A549 (cell line): ENCODE results near the gene TSC2. TPM values are rescaled to one million over a fixed set of nuclear protein-coding genes. Genes with fewer than 3 reads are reported as not detected.

Experiments
- ATAC-seq, 2 experiments: fragments of 200-7000 bp in 1 of 2; fragments of >200 bp in 1 of 2; cut with Nextera tagmentation in 1 of 2; cut with Tn5 transposase in 1 of 2; 3 replicates each; pipeline versions ENCODE4 v1.8.0 to v1.9.1; 2018 to 2020; ENCODE audit warnings: mild to moderate bottlenecking in 1 of 2, moderate library complexity in 1 of 2
- CTCF ChIA-PET: fragments of 300-600 bp; sonication (Branson Sonifier 250); formaldehyde crosslinking; extraction: SDS; loops from one replicate; lab custom pipeline; 2021; ENCODE audit warnings: antibody characterized with exemption, inconsistent platforms; lab: Yijun Ruan, JAX
- POLR2A ChIA-PET: fragments of 350-600 bp; formaldehyde crosslinking; extraction: SDS; loops from one replicate; lab custom pipeline; 2021; ENCODE audit warnings: antibody characterized with exemption, inconsistent platforms; lab: Yijun Ruan, JAX
- DNase-seq, 2 experiments: peaks; one replicate each; pipeline versions ENCODE4 v3.0.0 to v3.0.0-alpha.2; 2011 to 2016; ENCODE audit warnings: low read depth in 1 of 2, low spot score in 1 of 2
- FAIRE-seq: peaks from 2 replicates; lab custom pipeline; 2011; peaks lifted over from hg19 to GRCh38; lab: Jason Lieb, UNC
- H3K27ac ChIP-seq, 2 experiments: fragments of >200 bp; sonication (Bioruptor Twin); formaldehyde crosslinking; 3 replicates each; pipeline ENCODE4 v1.5.1; 2016 to 2017
- H3K4me1 ChIP-seq: fragments of >200 bp; sonication (Bioruptor Twin); formaldehyde crosslinking; 3 replicates; pipeline ENCODE4 v1.6.1; 2016
- H3K4me2 ChIP-seq: fragments of >200 bp; sonication (Bioruptor Twin); formaldehyde crosslinking; 3 replicates; pipeline ENCODE4 v1.6.1; 2016
- H3K4me3 ChIP-seq: fragments of >200 bp; sonication (Bioruptor Twin); formaldehyde crosslinking; 3 replicates; pipeline ENCODE4 v1.5.1; 2016
- H3K9me3 ChIP-seq: fragments of >200 bp; sonication (Bioruptor Twin); formaldehyde crosslinking; 3 replicates; pipeline ENCODE4 v1.6.1; 2016
- ATOH8 ChIP-seq: fragments of 250-450 bp; sonication (Bioruptor Pico); IDR thresholded peaks from 2 replicates; pipeline ENCODE4 v1.5.0; 2020; ENCODE audit warnings: low read depth, mild to moderate bottlenecking, moderate library complexity
- BCL3 ChIP-seq: fragments of >200 bp; sonication (Bioruptor Twin); formaldehyde crosslinking; IDR thresholded peaks from 3 replicates; pipeline ENCODE4 v1.6.1; 2016
- CBX8 ChIP-seq: fragments of 200-600 bp; sonication (generic); IDR thresholded peaks from 2 replicates; pipeline ENCODE4 v1.6.1; 2016
- CHD4 ChIP-seq: fragments of 200-600 bp; sonication (generic); IDR thresholded peaks from 2 replicates; pipeline ENCODE4 v1.6.1; 2016; ENCODE audit warnings: antibody characterized with exemption, mild to moderate bottlenecking, borderline replicate concordance
- EHF ChIP-seq: fragments of 250-450 bp; sonication (Bioruptor Pico); IDR thresholded peaks from 2 replicates; pipeline ENCODE4 v1.5.0; 2020; ENCODE audit warnings: mild to moderate bottlenecking
- EHMT2 ChIP-seq: fragments of 200-600 bp; sonication (generic); IDR thresholded peaks from 2 replicates; pipeline ENCODE4 v1.6.1; 2016; ENCODE audit warnings: antibody characterized with exemption, low read depth, mild to moderate bottlenecking, moderate library complexity
- EP300 ChIP-seq, 2 experiments: fragments of >200 bp; sonication (Bioruptor Twin); formaldehyde crosslinking; IDR thresholded peaks; 2 replicates in 1 of 2; 3 replicates in 1 of 2; pipeline ENCODE4 v1.6.1; 2016 to 2017
- FOSL2 ChIP-seq, 2 experiments: fragments of 450-650 bp in 1 of 2; fragments of >200 bp in 1 of 2; sonication (Bioruptor Twin) in 1 of 2; formaldehyde crosslinking; IDR thresholded peaks; 2 replicates each; pipeline versions ENCODE4 v1.5.0 to v1.6.1; 2016 to 2020; ENCODE audit warnings: mild to moderate bottlenecking in 1 of 2, moderate library complexity in 1 of 2
- FOXS1 ChIP-seq: fragments of 250-450 bp; sonication (Bioruptor Pico); IDR thresholded peaks from 2 replicates; pipeline ENCODE4 v1.5.0; 2020; ENCODE audit warnings: mild to moderate bottlenecking, moderate library complexity
- HDAC2 ChIP-seq: fragments of 200-600 bp; sonication (generic); IDR thresholded peaks from 2 replicates; pipeline ENCODE4 v1.6.1; 2016
- HMGXB4 ChIP-seq: fragments of 250-450 bp; sonication (Bioruptor Pico); IDR thresholded peaks from 2 replicates; pipeline ENCODE4 v1.5.0; 2021; ENCODE audit warnings: mild to moderate bottlenecking, moderate library complexity, borderline replicate concordance
- HOXA7 ChIP-seq: fragments of 250-450 bp; sonication (Bioruptor Pico); IDR thresholded peaks from 2 replicates; pipeline ENCODE4 v1.5.0; 2020; ENCODE audit warnings: mild to moderate bottlenecking, moderate library complexity
- KDM5A ChIP-seq: fragments of 200-600 bp; sonication (generic); IDR thresholded peaks from 2 replicates; pipeline ENCODE4 v1.6.1; 2016; ENCODE audit warnings: antibody characterized with exemption, mild to moderate bottlenecking
- MYC ChIP-seq: IDR thresholded peaks from 2 replicates; pipeline ENCODE4 v1.6.1; 2012; ENCODE audit warnings: mild to moderate bottlenecking, inconsistent platforms, low read length, improper control_type of control experiment, borderline replicate concordance
- NR3C1 ChIP-seq: fragments of >200 bp; sonication (Bioruptor Twin); formaldehyde crosslinking; IDR thresholded peaks from 3 replicates; pipeline ENCODE4 v1.6.1; 2017
- POLR2A ChIP-seq: IDR thresholded peaks from 2 replicates; pipeline ENCODE4 v1.6.1; 2012; ENCODE audit warnings: mild to moderate bottlenecking, low read length
- POLR2AphosphoS2 ChIP-seq: conservative IDR thresholded peaks from 2 replicates; pipeline ENCODE4 v1.6.1; 2012; ENCODE audit warnings: low read length, improper control_type of control experiment, inconsistent platforms
- RAD21 ChIP-seq, 2 experiments: fragments of >200 bp in 1 of 2; sonication (Bioruptor Twin) in 1 of 2; formaldehyde crosslinking in 1 of 2; IDR thresholded peaks in 1 of 2; conservative IDR thresholded peaks in 1 of 2; 2 replicates in 1 of 2; 3 replicates in 1 of 2; pipeline ENCODE4 v1.6.1; 2012 to 2018; ENCODE audit warnings: inconsistent platforms in 1 of 2
- RFX5 ChIP-seq: fragments of 450-650 bp; IDR thresholded peaks from 2 replicates; pipeline ENCODE4 v1.7.1; 2014; ENCODE audit warnings: antibody characterized with exemption, mild to moderate bottlenecking, moderate library complexity
- ZFP36 ChIP-seq: fragments of 450-650 bp; IDR thresholded peaks from 2 replicates; pipeline ENCODE4 v1.6.1; 2014; ENCODE audit warnings: borderline replicate concordance; ENCODE audit not compliant: partially characterized antibody
- ZNF302 ChIP-seq: fragments of 250-450 bp; sonication (Bioruptor Pico); IDR thresholded peaks from 2 replicates; pipeline ENCODE4 v1.9.0; 2021; ENCODE audit warnings: inconsistent platforms, mild to moderate bottlenecking, moderate library complexity
- ZSCAN20 ChIP-seq: fragments of 250-450 bp; sonication (Bioruptor Pico); IDR thresholded peaks from 2 replicates; pipeline ENCODE4 v1.8.0; 2022; ENCODE audit warnings: mild to moderate bottlenecking, moderate library complexity
- WGBS: methylation state at CpG from one replicate; pipeline ENCODE4 v1.1.6; 2017; ENCODE audit errors: missing lambda C conversion rate; 5-methylcytosine and 5-hydroxymethylcytosine counted together
- polyA plus RNA-seq, 4 experiments: library from polyadenylated mRNA; depleted of rRNA in 3 of 4; stranded (reverse); fragments of >200 nt; fragmentation: RNase III in 1 of 4; extraction: RNeasy Plus Mini Kit Qiagen cat#74134 plus additional on column Dnase treatment in 1 of 4; gene quantifications; 2 replicates in 3 of 4; 3 replicates in 1 of 4; pipeline ENCODE4 v1.2.3, GENCODE V29; 2011 to 2017
- TF ChIP-seq, protein P1 (sequence below): fragments of >200 bp; sonication (Bioruptor Twin); formaldehyde crosslinking; IDR thresholded peaks from 2 replicates; pipeline ENCODE4 v1.6.1; 2016
- TF ChIP-seq, protein P2 (sequence below): IDR thresholded peaks from 2 replicates; pipeline ENCODE4 v1.6.1; 2012

The TSC2 gene
- polyA plus RNA-seq, 2 of the 4 experiments (the other 2 are of a cell fraction): 32.6 to 47.3 TPM

DNA sequence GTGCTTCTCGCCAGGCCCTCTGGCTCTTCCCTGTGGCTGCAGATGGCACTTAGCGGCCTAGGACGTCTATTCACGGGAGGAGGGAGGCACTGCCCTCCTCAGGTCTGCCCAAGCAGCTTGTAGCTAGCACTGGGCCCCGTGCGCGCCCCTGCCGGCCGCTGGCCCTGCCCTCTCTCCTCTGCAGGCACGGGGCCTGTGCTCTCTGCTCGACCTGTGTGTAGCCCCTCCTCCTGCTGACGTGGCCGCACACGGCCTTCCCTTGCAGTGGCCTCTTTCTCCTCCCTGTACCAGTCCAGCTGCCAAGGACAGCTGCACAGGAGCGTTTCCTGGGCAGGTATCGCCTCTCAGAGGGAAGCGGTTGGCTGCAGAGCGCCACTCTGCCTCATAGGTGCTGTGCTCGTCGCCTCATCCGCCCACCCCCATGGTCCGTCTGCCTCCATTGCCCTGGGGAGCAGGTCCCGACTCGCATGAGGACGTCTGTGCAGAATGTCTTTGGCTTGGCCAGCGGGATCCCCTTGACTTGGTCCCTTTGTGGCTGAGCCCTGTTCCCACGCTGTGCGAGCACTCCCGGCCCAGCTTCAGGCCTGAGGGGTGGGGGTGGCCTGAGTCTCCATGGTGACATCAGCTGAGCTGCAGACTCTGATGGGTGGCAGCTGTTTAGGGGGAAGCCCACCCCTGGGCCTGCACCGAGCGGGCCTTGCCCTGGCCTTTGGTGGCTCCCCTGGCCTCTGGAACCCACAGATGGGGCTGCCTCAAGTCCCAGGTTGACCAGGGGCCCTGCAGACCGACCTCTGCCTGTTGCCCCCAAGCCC, 34.6 kb downstream of the TSC2 start:
- CTCF ChIA-PET: interaction anchor here (1.2 to 1.7 kb wide), 4 partner anchors 9 to 78 kb away, joined by 3 to 5 read pairs (median 3); no protein-coding TSS in a partner anchor
- DNase-seq (peak in 1 of 2 experiments; percentile 36), FAIRE-seq (no peak), ATAC-seq (peak in 1 of 2 experiments; percentile 5; a peak in 3 of 6 replicates)
- H3K4me3 ChIP-seq: no peak overlapping the region
- no peak overlapping the region for H3K27ac ChIP-seq
- POLR2A ChIA-PET: no interaction called here
- 90% methylated on average over 25 of the region's 32 CpGs for WGBS
- H3K9me3 ChIP-seq: no peaks in the 10 kb centered on the region
- no peak overlapping the region for H3K4me2 ChIP-seq
- TF ChIP-seq RAD21 (conservative IDR thresholded peaks at IDR 0.05 in 1 of 2, IDR thresholded peaks at IDR 0.05 in 1 of 2) (no peak), HDAC2 (no peak), EHF (CRISPR knock-in tag) (no peak), ZSCAN20 (CRISPR knock-in tag) (no peak), FOXS1 (CRISPR knock-in tag) (no peak), MYC (no peak), CHD4 (no peak), KDM5A (no peak), BCL3 (no peak)
- TF ChIP-seq, protein P1, sequence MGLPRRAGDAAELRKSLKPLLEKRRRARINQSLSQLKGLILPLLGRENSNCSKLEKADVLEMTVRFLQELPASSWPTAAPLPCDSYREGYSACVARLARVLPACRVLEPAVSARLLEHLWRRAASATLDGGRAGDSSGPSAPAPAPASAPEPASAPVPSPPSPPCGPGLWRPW: no peak
- H3K4me1 ChIP-seq: no peaks in the 10 kb centered on the region; the same call in 2 of the 3 replicates

- H3K27ac ChIP-seq: no peak overlapping the region
- no peak overlapping the region for H3K4me3 ChIP-seq
- H3K4me1 ChIP-seq: no peaks in the 10 kb centered on the region; the same call in 2 of the 3 replicates
- no peaks in the 10 kb centered on the region for H3K9me3 ChIP-seq
- 92% methylated on average over 8 of the region's 16 CpGs for WGBS
- ChIA-PET POLR2A (no interaction called here), CTCF (interaction anchor here (1.2 to 1.7 kb wide), 3 partner anchors 57 to 79 kb away, joined by 3 to 5 read pairs (median 3); no protein-coding TSS in a partner anchor)
- FAIRE-seq (no peak), ATAC-seq (no peak), DNase-seq (no peak)
- no peak overlapping the region for H3K4me2 ChIP-seq
- TF ChIP-seq, protein P1: no peak
- TF ChIP-seq FOSL2 (IDR thresholded peaks at IDR 0.05) (no peak), FOSL2 (CRISPR knock-in tag; IDR thresholded peaks at IDR 0.05) (no peak), EP300 (IDR thresholded peaks at IDR 0.05) (no peak), RAD21 (conservative IDR thresholded peaks at IDR 0.05 in 1 of 2, IDR thresholded peaks at IDR 0.05 in 1 of 2) (no peak), ZNF302 (CRISPR knock-in tag) (no peak), ZFP36 (no peak), RFX5 (no peak)
Observed at GRCh38 chr16:2082983-2083364, 35.2 kb downstream of the TSC2 start.

DNA sequence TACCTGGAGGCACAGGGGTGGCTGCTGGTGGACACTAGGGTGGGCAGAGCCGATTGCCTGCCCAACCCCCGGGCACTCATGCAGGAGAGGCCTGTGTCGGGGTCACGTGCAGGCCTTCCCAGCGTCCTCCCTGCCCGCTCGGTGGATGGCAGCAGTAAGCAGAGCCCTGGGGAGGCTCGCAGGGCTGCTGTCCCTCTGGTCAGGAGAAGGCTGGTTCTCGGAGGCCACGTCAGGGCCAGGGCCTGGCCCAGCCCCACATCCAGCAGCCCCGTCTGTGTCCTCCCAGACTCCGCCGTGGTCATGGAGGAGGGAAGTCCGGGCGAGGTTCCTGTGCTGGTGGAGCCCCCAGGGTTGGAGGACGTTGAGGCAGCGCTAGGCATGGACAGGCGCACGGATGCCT, 35.6 kb downstream of the TSC2 start:
- ChIA-PET CTCF (interaction anchor here (1.2 to 1.7 kb wide), 3 partner anchors 57 to 79 kb away, joined by 3 to 5 read pairs (median 3); no protein-coding TSS in a partner anchor), POLR2A (no interaction called here)
- ATAC-seq: no peak
- no peak for DNase-seq
- no peaks in the 10 kb centered on the region for H3K9me3 ChIP-seq
- no peak overlapping the region for H3K4me2 ChIP-seq
- WGBS: 94% methylated on average over 10 of the region's 19 CpGs
- no peak overlapping the region for H3K27ac ChIP-seq
- no peak overlapping the region for H3K4me3 ChIP-seq
- H3K4me1 ChIP-seq: no peaks in the 10 kb centered on the region; the same call in 2 of the 3 replicates
- TF ChIP-seq POLR2AphosphoS2: no peak
- no peak for TF ChIP-seq ATOH8
- no peak for TF ChIP-seq CHD4
- no peak for TF ChIP-seq MYC
- no peak for TF ChIP-seq POLR2A
- TF ChIP-seq CBX8: no peak
- TF ChIP-seq HMGXB4 (CRISPR knock-in tag): no peak
- no peak for TF ChIP-seq NR3C1
- no peak for TF ChIP-seq HDAC2
- TF ChIP-seq, protein P2, sequence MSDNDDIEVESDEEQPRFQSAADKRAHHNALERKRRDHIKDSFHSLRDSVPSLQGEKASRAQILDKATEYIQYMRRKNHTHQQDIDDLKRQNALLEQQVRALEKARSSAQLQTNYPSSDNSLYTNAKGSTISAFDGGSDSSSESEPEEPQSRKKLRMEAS: no peak
- no peak for TF ChIP-seq FOSL2 (IDR thresholded peaks at IDR 0.05)
- no peak for TF ChIP-seq FOSL2 (CRISPR knock-in tag; IDR thresholded peaks at IDR 0.05)
- TF ChIP-seq EHMT2: no peak
- TF ChIP-seq ZSCAN20 (CRISPR knock-in tag): no peak
- no peak for TF ChIP-seq HOXA7 (CRISPR knock-in tag)
- TF ChIP-seq, all 56 proteins: peak for 0
- no peak for FAIRE-seq
